OCI-LY1 (cell line): ENCODE data around the gene TCF23.

Experiments
- H2AFZ ChIP-seq: fragments of 200-600 bp; sonication (generic), shearing (Covaris generic); 2 replicates; pipeline ENCODE4 v1.6.0; 2014; ENCODE audit warnings: antibody characterized with exemption, mild to moderate bottlenecking, low read length
- H3F3A ChIP-seq: fragments of 200-600 bp; sonication (generic), shearing (Covaris generic); 2 replicates; pipeline ENCODE4 v1.6.0; 2014; ENCODE audit warnings: mild to moderate bottlenecking, antibody characterized with exemption, low read length, moderate library complexity; ENCODE audit not compliant: insufficient read depth
- H3K27ac ChIP-seq: fragments of 200-600 bp; sonication (generic); 2 replicates; pipeline ENCODE4 v1.5.1; 2014; ENCODE audit warnings: low read length, mixed run types, mild to moderate bottlenecking, low read depth; ENCODE audit not compliant: poor library complexity, severe bottlenecking
- H3K27me3 ChIP-seq: fragments of 200-600 bp; sonication (generic); 2 replicates; pipeline ENCODE4 v1.6.0; 2014; ENCODE audit warnings: antibody characterized with exemption, mild to moderate bottlenecking, low read length, moderate library complexity; ENCODE audit not compliant: insufficient read depth
- H3K36me3 ChIP-seq: fragments of 200-600 bp; sonication (generic); 2 replicates; pipeline ENCODE4 v1.6.1; 2014; ENCODE audit warnings: mild to moderate bottlenecking, antibody characterized with exemption, low read length, moderate library complexity, mixed read lengths; ENCODE audit not compliant: insufficient read depth
- H3K4me1 ChIP-seq: fragments of 200-600 bp; sonication (generic); 2 replicates; pipeline ENCODE4 v1.5.1; 2014; ENCODE audit warnings: mild to moderate bottlenecking, low read length, moderate library complexity; ENCODE audit not compliant: insufficient read depth, severe bottlenecking
- H3K4me2 ChIP-seq: fragments of 200-600 bp; sonication (generic), shearing (Covaris generic); 2 replicates; pipeline ENCODE4 v1.6.1; 2014; ENCODE audit warnings: low read length
- H3K4me3 ChIP-seq: fragments of 200-600 bp; sonication (generic); 2 replicates; pipeline ENCODE4 v1.5.1; 2014; ENCODE audit warnings: low read length, low read depth, mild to moderate bottlenecking, mixed read lengths; ENCODE audit not compliant: poor library complexity, severe bottlenecking
- H3K79me2 ChIP-seq: fragments of 200-600 bp; shearing (Covaris generic); 2 replicates; pipeline ENCODE4 v1.6.1; 2016; ENCODE audit warnings: mixed run types, low read length, mixed read lengths; ENCODE audit not compliant: insufficient read depth
- H3K9ac ChIP-seq: fragments of 200-600 bp; sonication (generic), shearing (Covaris generic); 2 replicates; pipeline ENCODE4 v1.6.1; 2014; ENCODE audit warnings: mild to moderate bottlenecking, low read length, mixed read lengths
- H3K9me2 ChIP-seq: fragments of 200-600 bp; sonication (generic), shearing (Covaris generic); 2 replicates; pipeline ENCODE4 v1.6.1; 2014; ENCODE audit warnings: low read depth, mild to moderate bottlenecking, low read length, mixed read lengths
- H3K9me3 ChIP-seq: fragments of 200-600 bp; shearing (Covaris generic); 2 replicates; pipeline ENCODE4 v1.6.1; 2014; ENCODE audit warnings: low read length, mixed read lengths
- H4K20me1 ChIP-seq: fragments of 200-600 bp; sonication (generic), shearing (Covaris generic); 2 replicates; pipeline ENCODE4 v1.6.0; 2016; ENCODE audit warnings: mild to moderate bottlenecking, low read length; ENCODE audit not compliant: insufficient read depth
- EZH2 ChIP-seq: fragments of 200-600 bp; sonication (generic), shearing (Covaris generic); IDR thresholded peaks from 2 replicates; pipeline ENCODE4 v1.8.0; 2017; ENCODE audit warnings: borderline replicate concordance, mixed run types, mild to moderate bottlenecking, antibody characterized with exemption, low read length, moderate library complexity, mixed read lengths
- TF ChIP-seq, protein P1 (sequence below): fragments of 200-600 bp; sonication (generic), shearing (Covaris generic); IDR thresholded peaks from 2 replicates; pipeline ENCODE4 v1.5.1; 2017; ENCODE audit warnings: mild to moderate bottlenecking, antibody characterized with exemption, low read length, moderate library complexity, mixed read lengths

The TCF23 gene

DNA sequence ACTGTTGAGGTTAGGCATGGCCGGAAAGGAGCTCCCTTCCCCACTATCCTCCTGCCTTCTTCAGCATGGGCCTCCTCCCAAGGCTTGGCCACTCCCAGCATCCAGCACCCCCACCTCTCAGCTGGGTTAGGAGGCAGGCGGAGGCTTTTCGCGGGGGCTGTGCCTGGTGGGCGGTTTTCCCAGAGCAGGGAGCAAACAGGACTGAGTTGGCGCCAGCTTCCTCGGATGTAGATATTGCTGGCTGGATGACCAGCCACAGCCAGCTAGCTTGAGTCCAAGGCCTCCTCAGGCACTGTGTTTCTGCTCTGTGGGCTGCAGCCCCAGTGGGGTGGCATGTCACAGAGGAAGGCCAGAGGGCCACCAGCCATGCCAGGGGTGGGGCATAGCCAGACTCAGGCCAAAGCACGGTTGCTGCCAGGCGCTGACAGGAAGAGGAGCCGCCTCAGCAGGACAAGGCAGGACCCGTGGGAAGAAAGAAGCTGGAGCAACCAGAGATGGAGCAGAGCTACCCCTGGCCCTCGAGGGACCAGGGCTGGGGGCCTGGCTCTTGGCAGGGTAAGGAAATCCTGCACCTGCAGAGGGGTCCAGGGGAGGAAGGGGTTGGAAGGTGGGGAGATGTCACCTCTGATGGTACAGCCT is at the start of gene TCF23:
Gene TCF23 (plus strand): TSS at position 204 of the 639 bp plus-strand sequence. CDS start 130 bp downstream, at position 334.
- Histone ChIP-seq H3K9me3 (no peaks in the 10 kb centered on the region), H3K36me3 (no peaks in the 10 kb centered on the region), H3K79me2 (no peaks in the 10 kb centered on the region), H3K4me3 (no peak within 1 kb of the TSS), H3K27ac (no peak within 1 kb of the TSS), H4K20me1 (no peaks in the 10 kb centered on the region), H3K4me2 (no peak within 1 kb of the TSS), H3K9me2 (no peaks in the 10 kb centered on the region), H3K9ac (no peak within 1 kb of the TSS), H3K4me1 (no peaks in the 10 kb centered on the region), H3K27me3 (peaks cover 6% of the 10 kb centered on the region; the same call in 1 of the 2 replicates), H2AFZ (no peak within 1 kb of the TSS), H3F3A (no peaks in the 10 kb centered on the region)
- TF ChIP-seq, protein P1, sequence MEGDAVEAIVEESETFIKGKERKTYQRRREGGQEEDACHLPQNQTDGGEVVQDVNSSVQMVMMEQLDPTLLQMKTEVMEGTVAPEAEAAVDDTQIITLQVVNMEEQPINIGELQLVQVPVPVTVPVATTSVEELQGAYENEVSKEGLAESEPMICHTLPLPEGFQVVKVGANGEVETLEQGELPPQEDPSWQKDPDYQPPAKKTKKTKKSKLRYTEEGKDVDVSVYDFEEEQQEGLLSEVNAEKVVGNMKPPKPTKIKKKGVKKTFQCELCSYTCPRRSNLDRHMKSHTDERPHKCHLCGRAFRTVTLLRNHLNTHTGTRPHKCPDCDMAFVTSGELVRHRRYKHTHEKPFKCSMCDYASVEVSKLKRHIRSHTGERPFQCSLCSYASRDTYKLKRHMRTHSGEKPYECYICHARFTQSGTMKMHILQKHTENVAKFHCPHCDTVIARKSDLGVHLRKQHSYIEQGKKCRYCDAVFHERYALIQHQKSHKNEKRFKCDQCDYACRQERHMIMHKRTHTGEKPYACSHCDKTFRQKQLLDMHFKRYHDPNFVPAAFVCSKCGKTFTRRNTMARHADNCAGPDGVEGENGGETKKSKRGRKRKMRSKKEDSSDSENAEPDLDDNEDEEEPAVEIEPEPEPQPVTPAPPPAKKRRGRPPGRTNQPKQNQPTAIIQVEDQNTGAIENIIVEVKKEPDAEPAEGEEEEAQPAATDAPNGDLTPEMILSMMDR: no peak
- no peak for TF ChIP-seq EZH2

DNA sequence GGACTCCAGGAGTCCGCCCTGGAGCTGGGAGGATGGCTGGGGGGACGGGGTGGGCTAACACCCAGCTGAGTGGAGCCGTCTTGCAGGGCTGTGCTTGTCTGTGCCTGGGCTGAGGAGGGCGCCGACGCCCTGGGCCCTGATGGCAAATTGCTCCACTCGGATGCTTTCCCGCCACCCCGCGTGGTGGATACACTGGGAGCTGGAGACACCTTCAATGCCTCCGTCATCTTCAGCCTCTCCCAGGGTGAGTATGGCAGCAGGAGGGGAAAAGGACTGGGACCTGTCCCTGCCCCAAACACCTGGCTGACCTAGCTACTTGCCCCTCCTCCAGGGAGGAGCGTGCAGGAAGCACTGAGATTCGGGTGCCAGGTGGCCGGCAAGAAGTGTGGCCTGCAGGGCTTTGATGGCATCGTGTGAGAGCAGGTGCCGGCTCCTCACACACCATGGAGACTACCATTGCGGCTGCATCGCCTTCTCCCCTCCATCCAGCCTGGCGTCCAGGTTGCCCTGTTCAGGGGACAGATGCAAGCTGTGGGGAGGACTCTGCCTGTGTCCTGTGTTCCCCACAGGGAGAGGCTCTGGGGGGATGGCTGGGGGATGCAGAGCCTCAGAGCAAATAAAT is 49.4 kb upstream of the TCF23 start:
- Histone ChIP-seq H3K36me3 (no peaks in the 10 kb centered on the region), H3K79me2 (no peaks in the 10 kb centered on the region), H3K27me3 (no peaks in the 10 kb centered on the region; the same call in 1 of the 2 replicates), H3K4me3 (no peak overlapping the region), H3K4me1 (peaks cover 11% of the 10 kb centered on the region), H3K9me2 (no peaks in the 10 kb centered on the region), H3K4me2 (no peak overlapping the region), H3K9me3 (no peaks in the 10 kb centered on the region), H3F3A (no peaks in the 10 kb centered on the region), H3K9ac (no peak overlapping the region), H3K27ac (no peak overlapping the region), H2AFZ (no peak overlapping the region), H4K20me1 (no peaks in the 10 kb centered on the region)
- TF ChIP-seq, protein P1: no peak
- TF ChIP-seq EZH2: no peak

DNA sequence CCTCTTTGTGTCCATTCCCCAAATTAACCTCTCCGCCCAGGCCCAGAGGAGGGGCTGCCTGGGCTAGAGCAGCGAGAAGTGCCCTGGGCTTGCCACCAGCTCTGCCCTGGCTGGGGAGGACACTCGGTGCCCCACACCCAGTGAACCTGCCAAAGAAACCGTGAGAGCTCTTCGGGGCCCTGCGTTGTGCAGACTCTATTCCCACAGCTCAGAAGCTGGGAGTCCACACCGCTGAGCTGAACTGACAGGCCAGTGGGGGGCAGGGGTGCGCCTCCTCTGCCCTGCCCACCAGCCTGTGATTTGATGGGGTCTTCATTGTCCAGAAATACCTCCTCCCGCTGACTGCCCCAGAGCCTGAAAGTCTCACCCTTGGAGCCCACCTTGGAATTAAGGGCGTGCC is 48.8 kb upstream of the TCF23 start:
- no peaks in the 10 kb centered on the region for H4K20me1 ChIP-seq
- TF ChIP-seq, protein P1: no peak
- TF ChIP-seq EZH2: no peak

More for the DNA sequence above, 48.8 kb upstream of the TCF23 start:
- H3K79me2 ChIP-seq: no peaks in the 10 kb centered on the region
- no peak overlapping the region for H3K9ac ChIP-seq
- no peaks in the 10 kb centered on the region for H3F3A ChIP-seq
- no peak overlapping the region for H3K4me3 ChIP-seq
- H3K9me3 ChIP-seq: no peaks in the 10 kb centered on the region
- H3K27me3 ChIP-seq: no peaks in the 10 kb centered on the region; the same call in 1 of the 2 replicates
- H3K9me2 ChIP-seq: no peaks in the 10 kb centered on the region
- H3K4me2 ChIP-seq: no peak overlapping the region
- H2AFZ ChIP-seq: no peak overlapping the region
- no peak overlapping the region for H3K27ac ChIP-seq
- peaks cover 11% of the 10 kb centered on the region for H3K4me1 ChIP-seq
- H3K36me3 ChIP-seq: no peaks in the 10 kb centered on the region
